HCEC 1CT (cell line): ENCODE measurements around the gene INHBE.
"Not testable (repeated sequence)": the region's sequence is repeated elsewhere in the genome, so short reads cannot be mapped to it uniquely, and the experiment has no call there.

Experiments used
- DNase-seq: peaks from one replicate; pipeline ENCODE4 v3.0.0-alpha.2; 2017

INHBE gene

GRCh38 chr12:57476993-57477709 lies 22.0 kb downstream of the INHBE start:
- no peak for DNase-seq

- DNase-seq: no peak
These were observed 22.9 kb downstream of the INHBE start for GRCh38 chr12:57477710-57478681.

- no peak for DNase-seq
These were observed 23.9 kb downstream of the INHBE start for GRCh38 chr12:57479043-57479375.

- DNase-seq: no peak
These were observed 24.4 kb downstream of the INHBE start, which contains the start of gene ARHGAP9 for GRCh38 chr12:57479376-57480115. Gene ARHGAP9, minus strand, starts transcription at chr12:57479866. Its CDS starts 460 bp downstream, at chr12:57479406.

GRCh38 chr12:57481671-57482070 lies 26.6 kb downstream of the INHBE start:
- no peak for DNase-seq

GRCh38 chr12:57483466-57483865 lies 28.4 kb downstream of the INHBE start:
- DNase-seq: peak; percentile 23

GRCh38 chr12:57485695-57486094 lies 30.6 kb downstream of the INHBE start:
- DNase-seq: no peak

GRCh38 chr12:57487055-57487596 lies 32.0 kb downstream of the INHBE start:
- no peak for DNase-seq

- peak; percentile 97 for DNase-seq
These were observed 32.7 kb downstream of the INHBE start, which contains the start of gene MARS1 for GRCh38 chr12:57487597-57488401. Gene MARS1, plus strand, starts transcription at chr12:57488068. Its CDS starts 23 bp downstream, at chr12:57488091.

- DNase-seq: no peak
These were observed 33.5 kb downstream of the INHBE start for GRCh38 chr12:57488402-57489156.

GRCh38 chr12:57489157-57489641 lies 34.1 kb downstream of the INHBE start:
- DNase-seq: no peak

GRCh38 chr12:57490126-57490525 lies 35.0 kb downstream of the INHBE start:
- DNase-seq: no peak

- no peak for DNase-seq
These were observed 36.5 kb downstream of the INHBE start for GRCh38 chr12:57491393-57492280.

GRCh38 chr12:57495051-57495701 lies 40.1 kb downstream of the INHBE start:
- not testable (repeated sequence) for DNase-seq

GRCh38 chr12:57496822-57497221 lies 41.7 kb downstream of the INHBE start:
- DNase-seq: no peak

GRCh38 chr12:57497223-57498131 lies 42.4 kb downstream of the INHBE start:
- no peak for DNase-seq

- no peak for DNase-seq
These were observed 43.0 kb downstream of the INHBE start for GRCh38 chr12:57498132-57498502.

GRCh38 chr12:57498571-57498970 lies 43.5 kb downstream of the INHBE start:
- DNase-seq: no peak
